Measurements from ENCODE around the gene ASIC4. TPM values are rescaled to one million over a fixed set of nuclear protein-coding genes. Genes with fewer than 3 reads are reported as not detected.

Gene ASIC4
- total and polyA plus RNA-seq, 2 of the 13 experiments (the other 11 are each of a cell fraction or from before 2014, with no cell fraction given) = 0.03 TPM; not detected in 1

- TF ChIP-seq ZNF556 (CRISPR knock-in tag; IDR thresholded peaks at IDR 0.05; ENCODE audit: borderline replicate concordance) = peak; percentile 90
- TF ChIP-seq NFRKB (IDR thresholded peaks at IDR 0.05) = no peak
- TF ChIP-seq LRRFIP1 (CRISPR knock-in tag; conservative IDR thresholded peaks at IDR 0.05) = 0 out of 2 replicates have a peak, but pooled peaks have one; percentile 26
- TF ChIP-seq HBP1 (CRISPR knock-in tag; IDR thresholded peaks at IDR 0.05; ENCODE audit: low read depth) = peak; percentile 93
- no peak; the same call in 1 of the 2 replicates for TF ChIP-seq IRF9 (CRISPR knock-in tag; IDR thresholded peaks at IDR 0.05; ENCODE audit: borderline replicate concordance)
- TF ChIP-seq ASH2L (IDR thresholded peaks at IDR 0.05; ENCODE audit: insufficient read length, low read depth, low read length) = peak; percentile 62
- no peak for TF ChIP-seq ZNF720 (CRISPR knock-in tag; IDR thresholded peaks at IDR 0.05)
- TF ChIP-seq ZZZ3 (CRISPR knock-in tag; IDR thresholded peaks at IDR 0.05; ENCODE audit: borderline replicate concordance) = peak; percentile 30
- peak; percentile 61 for TF ChIP-seq NCOA2 (CRISPR knock-in tag; IDR thresholded peaks at IDR 0.05)
- peak; percentile 97 for TF ChIP-seq TOE1 (CRISPR knock-in tag; IDR thresholded peaks at IDR 0.05)
- no peak for TF ChIP-seq ZNF75D (CRISPR knock-in tag; IDR thresholded peaks at IDR 0.05; ENCODE audit: borderline replicate concordance)
- no peak for TF ChIP-seq FOXO4 (CRISPR knock-in tag; conservative IDR thresholded peaks at IDR 0.05)
- TF ChIP-seq SP2 (CRISPR knock-in tag; IDR thresholded peaks at IDR 0.05) = peak; percentile 77
- peak; percentile 69 for TF ChIP-seq MNT (IDR thresholded peaks at IDR 0.05)
- TF ChIP-seq SOX5 (CRISPR knock-in tag; IDR thresholded peaks at IDR 0.05; ENCODE audit: borderline replicate concordance) = peak; percentile 58; the same call in 1 of the 2 replicates
- no peak for TF ChIP-seq ZNF451 (CRISPR knock-in tag; IDR thresholded peaks at IDR 0.05)
- no peak for TF ChIP-seq GRHL1 (CRISPR knock-in tag; conservative IDR thresholded peaks at IDR 0.05)
These were observed 29.5 kb downstream of the ASIC4 start, which contains the start of the genes CHPF and TMEM198 (continued) for GRCh38 chr2:219543596-219544358.

All from HepG2 (cell line).